Body of pancreas (tissue), 4 donors: ENCODE results near the gene OR4S1.
"Not testable (repeated sequence)": the region's sequence is repeated elsewhere in the genome, so short reads cannot be mapped to it uniquely, and the experiment has no call there.

ENCODE experiments used
- POLR2A ChIP-seq, 3 donors: fragments of 450-650 bp; IDR thresholded peaks; one replicate each; pipeline ENCODE4 v1.6.1; 2016; ENCODE audit warnings: antibody characterized with exemption in 3 of 3, mild to moderate bottlenecking in 2 of 3
- TF ChIP-seq, protein P1 (sequence below), 7 experiments: fragments of 450-650 bp in 4 of 7; fragments of 200-600 bp in 3 of 7; sonication (generic) in 3 of 7; IDR thresholded peaks; one replicate each; pipeline ENCODE4 v1.5.1; 2016 to 2019; ENCODE audit warnings: antibody characterized with exemption in 7 of 7

DNA sequence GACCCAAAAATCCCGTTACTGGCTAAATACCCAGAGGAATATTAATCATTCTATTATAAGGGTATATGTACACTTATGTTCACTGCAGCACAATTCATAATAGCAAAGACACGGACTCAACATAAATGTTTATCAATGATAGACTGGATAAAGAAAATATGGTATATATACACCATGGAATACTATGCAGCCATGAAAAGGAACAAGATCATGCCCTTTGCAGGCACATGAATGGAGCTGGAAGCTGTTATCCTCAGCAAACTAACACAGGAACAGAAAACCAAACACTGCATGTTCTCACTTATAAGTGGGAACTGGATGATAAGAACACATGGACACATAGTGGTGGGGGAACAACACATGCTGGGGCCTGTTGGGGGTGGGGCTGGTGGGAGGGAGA lies 7.6 kb downstream of the OR4S1 start:
- TF ChIP-seq, protein P1, sequence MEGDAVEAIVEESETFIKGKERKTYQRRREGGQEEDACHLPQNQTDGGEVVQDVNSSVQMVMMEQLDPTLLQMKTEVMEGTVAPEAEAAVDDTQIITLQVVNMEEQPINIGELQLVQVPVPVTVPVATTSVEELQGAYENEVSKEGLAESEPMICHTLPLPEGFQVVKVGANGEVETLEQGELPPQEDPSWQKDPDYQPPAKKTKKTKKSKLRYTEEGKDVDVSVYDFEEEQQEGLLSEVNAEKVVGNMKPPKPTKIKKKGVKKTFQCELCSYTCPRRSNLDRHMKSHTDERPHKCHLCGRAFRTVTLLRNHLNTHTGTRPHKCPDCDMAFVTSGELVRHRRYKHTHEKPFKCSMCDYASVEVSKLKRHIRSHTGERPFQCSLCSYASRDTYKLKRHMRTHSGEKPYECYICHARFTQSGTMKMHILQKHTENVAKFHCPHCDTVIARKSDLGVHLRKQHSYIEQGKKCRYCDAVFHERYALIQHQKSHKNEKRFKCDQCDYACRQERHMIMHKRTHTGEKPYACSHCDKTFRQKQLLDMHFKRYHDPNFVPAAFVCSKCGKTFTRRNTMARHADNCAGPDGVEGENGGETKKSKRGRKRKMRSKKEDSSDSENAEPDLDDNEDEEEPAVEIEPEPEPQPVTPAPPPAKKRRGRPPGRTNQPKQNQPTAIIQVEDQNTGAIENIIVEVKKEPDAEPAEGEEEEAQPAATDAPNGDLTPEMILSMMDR (IDR thresholded peaks at IDR 0.05), result not testable (repeated sequence)
- TF ChIP-seq POLR2A (IDR thresholded peaks at IDR 0.05), result not testable (repeated sequence)
